Regular cardiac myocyte (primary cell): ENCODE results near the gene TTLL9. TPM values are rescaled to one million over a fixed set of nuclear protein-coding genes. Genes with fewer than 3 reads are reported as not detected.

ENCODE experiments used
- total RNA-seq: library from RNA; depleted of rRNA; stranded (reverse); fragments of >200 nt; gene quantifications from 2 replicates; pipeline ENCODE4 v1.2.3, GENCODE V29; 2014

The TTLL9 gene
- 0.28 TPM in 1 of 2 replicates, not detected in the other for total RNA-seq

GRCh38 chr20:31869942-31870725, at the start of gene TTLL9, which contains the start of gene DUSP15:
TTLL9 (plus strand) TSS chr20:31870634; CDS start chr20:31871127, 493 bp downstream.
DUSP15 (minus strand) TSS chr20:31870527; CDS start chr20:31870337, 190 bp downstream.

GRCh38 chr20:31845300-31845863, 25.1 kb upstream of the TTLL9 start, which contains the start of gene FOXS1:
FOXS1 (minus strand) TSS chr20:31845604; CDS start chr20:31845542, 62 bp downstream.

GRCh38 chr20:31951530-31952453, 81.4 kb downstream of the TTLL9 start, which contains the start of gene PDRG1:
PDRG1 (minus strand) TSS chr20:31952046; CDS start chr20:31951961, 85 bp downstream.

GRCh38 chr20:31967830-31968249, 97.4 kb downstream of the TTLL9 start, which contains the start of gene XKR7:
XKR7 (plus strand) TSS chr20:31968151; CDS start chr20:31968176, 25 bp downstream.

Other genes starting within 250 kb of the TTLL9 start
- 0.28 TPM in 1 of 2 replicates, not detected in the other for gene COX4I2, start 232.7 kb upstream of the TTLL9 start, total RNA-seq
- gene BCL2L1, start 147.8 kb upstream of the TTLL9 start, total RNA-seq = 83.4 and 88.5 TPM in 2 replicates
- gene TPX2, start 131.3 kb upstream of the TTLL9 start, total RNA-seq = 17.5 and 86.1 TPM in 2 replicates
- under 0.01 and 0.19 TPM in 2 replicates for gene MYLK2, start 51.3 kb upstream of the TTLL9 start, total RNA-seq
- gene FOXS1, start 25.0 kb upstream of the TTLL9 start, total RNA-seq = 6.5 and 9.3 TPM in 2 replicates
- gene DUSP15, start 107 bp upstream of the TTLL9 start, total RNA-seq = 0.56 TPM in 1 of 2 replicates, not detected in the other
- gene PDRG1, start 81.4 kb downstream of the TTLL9 start, total RNA-seq = 3.7 and 8.4 TPM in 2 replicates
- under 0.01 TPM in 1 of 2 replicates, not detected in the other for gene XKR7, start 97.5 kb downstream of the TTLL9 start, total RNA-seq
- under 0.01 TPM in 1 of 2 replicates, not detected in the other for gene CCM2L, start 139.8 kb downstream of the TTLL9 start, total RNA-seq
- gene HCK, start 181.6 kb downstream of the TTLL9 start, total RNA-seq = not detected in 2 replicates
- 30.1 and 33.3 TPM in 2 replicates for gene TM9SF4, start 239.1 kb downstream of the TTLL9 start, total RNA-seq